Activated T-cell treated with anti-CD3 and anti-CD28 coated beads for 4 hours (primary cell): ENCODE results near the gene LRP1.

ENCODE experiments used
- DNase-seq: peaks from one replicate; pipeline ENCODE4 v3.0.0-alpha.2; 2020

Gene LRP1

DNA sequence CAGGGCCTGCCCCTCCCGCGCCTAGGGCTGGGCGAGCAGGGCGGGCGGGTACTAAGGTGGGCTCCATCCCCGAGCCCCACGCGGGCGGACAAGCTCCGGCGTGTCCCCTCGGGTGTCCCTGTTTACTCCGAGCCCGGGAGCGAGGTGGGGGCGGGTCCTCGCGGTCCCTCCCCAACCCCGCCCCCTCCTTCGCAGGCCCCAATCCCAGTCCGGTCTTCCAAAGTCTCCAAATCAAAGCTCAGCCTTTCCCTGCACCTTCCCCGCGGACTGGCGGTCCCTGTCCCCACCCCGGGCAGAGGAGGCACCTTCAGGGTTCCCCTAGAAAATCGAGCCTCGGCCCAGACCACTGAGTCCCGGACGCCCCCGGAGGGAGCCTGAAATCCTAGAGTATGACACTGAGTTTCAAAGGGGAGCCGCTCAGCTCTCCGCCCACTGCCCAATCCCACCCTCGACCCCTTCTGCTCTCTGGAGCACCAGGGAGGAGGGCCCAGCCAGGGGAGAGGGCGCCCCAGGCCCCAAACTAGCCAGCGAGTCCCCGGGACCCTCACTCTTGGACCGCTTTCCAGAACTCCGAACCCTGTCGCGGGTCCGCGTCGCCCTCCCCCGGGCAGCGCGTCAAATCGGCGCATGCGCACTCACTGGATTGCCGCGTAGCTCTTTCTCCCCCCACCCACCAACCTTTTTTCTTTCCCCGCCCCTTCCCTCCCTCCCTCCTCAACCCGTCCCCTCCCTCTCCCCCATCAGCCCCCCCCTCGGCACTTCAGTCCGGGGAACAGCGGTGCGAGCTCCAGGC, at the start of gene LRP1:
LRP1 (plus strand) TSS at position 758 of the 793 bp plus-strand sequence. CDS start 482 bp downstream, outside the sequence.
- peak; percentile 76 for DNase-seq

DNA sequence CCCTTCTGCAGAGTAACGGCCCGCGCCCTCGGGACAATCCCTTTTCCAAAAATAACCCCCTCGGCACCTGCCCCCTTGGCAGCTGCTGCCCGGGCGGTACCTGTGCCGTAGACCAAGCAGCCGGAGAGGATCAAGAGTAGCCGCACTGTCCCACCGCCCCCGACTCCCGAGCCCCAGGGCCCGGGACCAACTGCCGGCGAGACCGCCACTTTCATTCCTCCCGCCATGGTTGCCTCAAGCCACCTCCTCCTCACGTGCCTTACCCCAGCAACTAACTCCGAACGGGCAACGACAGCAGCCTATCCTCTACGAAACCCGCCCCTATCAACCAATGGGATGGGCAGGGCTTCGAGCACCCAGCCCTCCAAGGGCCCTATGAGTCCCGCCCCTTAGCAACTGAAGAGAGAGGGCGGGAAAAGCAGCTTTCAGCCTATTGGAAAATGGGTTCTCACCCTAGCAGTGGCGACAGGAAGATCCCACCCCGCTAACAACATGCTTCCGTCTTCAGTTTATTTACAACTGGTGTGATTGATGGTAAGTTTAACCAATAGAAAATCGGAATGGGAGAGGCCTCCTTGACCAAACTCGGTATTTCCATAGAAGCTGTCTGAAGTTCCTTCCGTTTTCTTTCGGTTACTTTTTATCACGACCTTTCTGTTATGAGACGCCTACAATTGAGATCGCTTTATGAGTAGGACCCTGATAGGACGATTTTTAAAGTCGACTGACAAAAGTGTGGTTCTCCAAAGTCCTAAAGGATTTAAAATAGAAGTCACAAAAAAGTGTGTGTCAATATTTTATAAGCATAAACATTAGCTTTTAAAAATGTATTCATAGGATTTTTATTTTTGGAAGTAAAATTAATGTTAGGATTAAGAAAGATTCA, 49.5 kb upstream of the LRP1 start, which contains the start of gene NEMP1:
NEMP1 (minus strand) TSS at position 273 of the 886 bp plus-strand sequence; CDS start at position 227, 46 bp downstream.
- peak; percentile 88 for DNase-seq

DNA sequence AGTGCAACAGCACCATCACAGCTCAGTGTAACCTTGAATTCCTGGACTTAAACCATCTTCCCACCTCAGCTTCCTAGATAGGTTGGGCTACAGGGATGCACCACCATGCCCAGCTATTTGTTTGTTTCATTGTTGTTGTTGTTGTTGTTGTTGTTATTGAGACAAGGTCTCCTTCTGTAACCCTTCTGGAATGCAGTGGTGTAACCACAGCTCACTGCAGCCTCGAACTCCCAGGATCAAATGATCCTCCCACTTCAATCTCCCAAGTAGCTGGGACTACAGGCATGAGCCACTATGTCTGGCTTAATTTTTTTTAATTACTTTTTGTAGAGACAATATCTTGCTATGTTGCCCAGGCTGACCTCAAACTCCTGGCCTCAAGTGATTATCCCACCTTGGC, 48.5 kb upstream of the LRP1 start:
- no peak for DNase-seq

DNA sequence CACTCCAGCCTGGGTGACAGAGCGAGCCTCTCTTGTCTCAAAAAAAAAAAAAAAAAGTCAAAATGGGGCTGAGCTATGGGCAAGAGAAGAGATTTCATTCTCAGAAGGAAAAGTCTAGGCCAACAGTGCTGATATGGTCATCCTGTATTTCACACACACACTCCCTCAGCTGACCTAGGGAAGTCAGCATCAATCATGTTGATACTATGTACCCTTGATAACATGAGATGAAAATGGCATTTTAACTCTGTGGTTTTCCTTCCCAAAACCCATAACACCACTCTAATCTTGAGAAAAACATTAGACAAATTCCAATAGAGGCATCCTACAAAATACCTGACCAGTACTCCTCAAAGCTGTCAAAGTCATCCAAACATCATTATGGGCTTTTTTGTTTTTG, 47.4 kb upstream of the LRP1 start:
- no peak for DNase-seq

DNA sequence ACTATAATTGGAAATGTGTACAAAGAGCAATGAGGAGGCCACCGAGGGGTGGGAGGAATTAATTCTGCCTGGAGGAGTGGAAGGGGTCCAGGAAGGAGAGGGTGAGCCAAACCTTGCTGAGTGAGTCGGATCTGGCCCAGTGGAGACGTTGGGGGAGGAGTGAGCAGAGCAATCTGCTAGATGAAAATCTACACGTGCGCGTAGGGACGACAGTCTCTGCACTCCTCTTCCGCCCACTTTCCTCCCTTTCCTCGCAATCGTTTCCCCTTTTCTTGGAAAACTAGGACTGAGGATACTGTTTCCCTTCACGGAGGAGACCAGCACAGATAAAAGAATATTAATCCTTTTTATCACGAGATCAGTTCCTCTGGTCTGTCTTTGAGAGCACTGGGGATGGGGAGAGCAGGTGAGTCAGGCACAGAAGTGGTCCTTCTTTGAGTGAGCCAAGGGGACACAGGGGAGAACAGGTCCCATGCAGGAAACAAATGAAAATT, 42.2 kb upstream of the LRP1 start:
- no peak for DNase-seq

DNA sequence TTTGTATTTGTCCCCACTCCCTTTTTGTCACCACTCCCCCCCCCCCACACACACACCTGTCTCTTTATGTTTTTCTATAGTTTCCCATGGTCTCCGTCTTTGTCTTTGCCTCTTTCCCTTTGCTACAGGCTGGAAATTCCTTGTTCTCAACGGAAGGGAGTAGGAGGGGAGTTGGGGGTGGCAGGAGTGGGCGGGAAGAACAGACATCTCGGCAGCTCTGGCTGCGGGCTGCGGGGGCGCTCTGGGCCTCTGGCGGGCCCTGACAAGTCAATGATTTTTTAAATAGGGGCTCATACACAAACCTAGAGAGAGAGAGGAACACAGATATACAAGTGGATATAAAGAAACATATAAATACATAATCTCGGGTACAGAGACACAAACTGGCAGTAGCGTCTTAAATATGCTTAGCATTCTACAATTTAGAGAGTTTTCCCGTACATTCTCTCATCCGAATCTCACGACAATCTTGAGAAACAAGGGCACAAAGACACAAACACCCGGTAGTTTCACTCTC, 41.7 kb upstream of the LRP1 start:
- peak; percentile 73 for DNase-seq

DNA sequence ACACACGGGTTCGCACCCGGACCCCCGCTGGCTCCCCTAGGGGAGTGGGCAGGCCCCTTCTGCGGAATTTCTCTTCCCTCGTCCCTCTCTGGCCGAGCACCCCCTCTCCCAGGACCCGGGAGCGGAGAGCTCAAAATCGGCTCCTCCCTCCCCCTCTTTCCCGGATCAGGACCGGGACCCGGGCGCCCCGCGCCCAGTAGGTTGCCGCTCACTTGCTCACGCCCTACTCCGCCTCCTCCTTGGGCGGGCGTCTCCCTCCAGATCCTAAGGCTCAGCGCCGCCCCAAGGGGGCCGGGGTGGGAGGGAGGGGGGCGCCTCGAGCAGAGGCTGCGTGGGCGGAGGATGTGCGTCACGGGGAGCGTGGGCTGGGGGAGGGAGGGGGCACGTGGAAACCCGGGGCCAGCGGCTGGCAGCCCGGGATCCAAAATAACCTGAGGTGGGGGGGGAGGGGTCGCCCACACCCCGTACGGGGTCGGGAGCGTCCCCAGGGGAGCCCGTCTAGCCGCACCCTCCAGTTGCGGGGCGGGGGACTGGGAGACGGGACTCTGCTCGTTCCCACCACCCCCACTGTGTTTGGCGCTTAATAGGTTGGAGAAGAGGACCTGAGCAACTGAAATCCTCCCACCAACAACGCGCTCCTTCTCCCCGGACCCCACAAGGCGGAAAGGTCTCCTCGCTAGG, 41.1 kb upstream of the LRP1 start:
- DNase-seq = peak; percentile 98

DNA sequence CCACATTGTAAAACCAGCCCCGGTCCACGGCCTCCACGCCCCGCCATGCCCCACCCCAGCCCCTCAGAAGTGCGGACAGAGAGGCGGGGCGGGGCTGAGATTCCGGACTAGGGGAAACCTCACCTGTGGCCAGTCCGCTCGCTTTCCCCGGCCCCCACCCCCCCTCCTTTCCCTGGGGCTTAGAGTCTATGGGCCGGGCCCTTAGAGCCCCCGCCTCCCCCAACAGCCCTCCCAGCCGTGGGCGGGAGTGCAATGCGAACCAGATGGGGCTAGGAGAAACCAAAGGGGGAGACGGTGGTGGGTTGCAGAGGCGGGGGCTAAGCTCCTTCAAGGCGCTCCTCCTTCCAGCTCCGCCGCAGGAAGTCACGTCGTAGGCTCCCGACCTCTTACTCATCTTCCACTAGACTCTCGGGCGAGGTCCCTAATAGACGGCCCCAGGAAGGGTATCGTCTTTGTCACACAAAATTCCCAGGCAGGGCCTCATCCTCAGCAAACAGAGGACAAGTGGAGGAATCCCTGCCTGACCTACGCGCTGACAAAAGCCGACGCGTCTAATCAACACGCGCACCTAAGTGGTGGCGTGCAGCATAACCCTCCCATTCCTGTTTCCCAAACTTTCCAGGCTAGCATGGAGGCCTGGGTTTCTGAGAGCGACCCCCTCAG, 40.5 kb upstream of the LRP1 start:
- peak; percentile 86 for DNase-seq

DNA sequence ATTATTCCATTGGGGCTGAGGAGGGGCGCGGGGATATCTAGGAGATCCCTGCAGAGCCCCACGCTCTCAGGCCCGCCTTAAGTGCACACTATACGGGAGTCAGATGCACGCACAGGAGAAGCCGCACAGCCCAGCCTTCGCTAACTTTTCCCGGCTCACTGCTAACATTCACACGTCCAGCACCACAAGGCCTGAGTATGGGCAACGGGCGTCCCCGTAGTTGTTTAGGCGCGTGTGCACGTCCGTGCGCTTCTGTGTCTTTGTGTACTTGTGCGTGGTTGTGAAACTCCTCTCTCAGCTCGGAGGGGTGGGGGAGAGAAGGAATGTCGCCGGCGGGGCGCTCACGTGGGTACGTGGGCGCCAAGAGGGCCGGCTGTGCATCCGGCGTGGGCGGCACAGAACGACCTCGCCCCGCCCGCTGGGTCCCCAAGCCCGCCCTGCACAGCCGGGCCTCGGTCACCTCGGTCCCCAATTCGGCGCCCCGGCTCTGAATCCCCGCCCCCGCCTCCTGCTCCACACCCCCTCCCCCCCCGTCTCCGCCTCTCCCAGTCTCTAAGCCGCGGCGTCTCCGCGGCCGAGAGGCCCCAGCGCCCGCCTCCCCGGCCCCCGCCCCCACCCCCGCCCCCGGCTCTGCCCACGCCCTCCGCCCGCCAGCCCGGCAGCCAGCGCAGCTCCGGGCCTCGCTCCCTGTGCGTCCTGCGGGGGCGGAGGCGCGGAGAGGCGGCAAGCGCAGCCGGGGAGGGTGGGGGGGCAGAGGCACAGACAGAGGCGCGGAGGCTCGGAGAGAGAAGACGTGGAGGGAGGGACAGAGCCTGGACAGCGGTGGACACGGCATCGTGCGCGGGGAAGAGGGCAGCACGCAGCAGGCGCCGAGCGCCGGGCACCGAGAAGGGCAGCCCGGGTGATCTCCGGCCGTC, 39.7 kb upstream of the LRP1 start, which contains the start of gene NAB2:
NAB2 (plus strand) TSS at position 761 of the 917 bp plus-strand sequence. CDS start 158 bp downstream, outside the sequence.
- peak; percentile 82 for DNase-seq

DNA sequence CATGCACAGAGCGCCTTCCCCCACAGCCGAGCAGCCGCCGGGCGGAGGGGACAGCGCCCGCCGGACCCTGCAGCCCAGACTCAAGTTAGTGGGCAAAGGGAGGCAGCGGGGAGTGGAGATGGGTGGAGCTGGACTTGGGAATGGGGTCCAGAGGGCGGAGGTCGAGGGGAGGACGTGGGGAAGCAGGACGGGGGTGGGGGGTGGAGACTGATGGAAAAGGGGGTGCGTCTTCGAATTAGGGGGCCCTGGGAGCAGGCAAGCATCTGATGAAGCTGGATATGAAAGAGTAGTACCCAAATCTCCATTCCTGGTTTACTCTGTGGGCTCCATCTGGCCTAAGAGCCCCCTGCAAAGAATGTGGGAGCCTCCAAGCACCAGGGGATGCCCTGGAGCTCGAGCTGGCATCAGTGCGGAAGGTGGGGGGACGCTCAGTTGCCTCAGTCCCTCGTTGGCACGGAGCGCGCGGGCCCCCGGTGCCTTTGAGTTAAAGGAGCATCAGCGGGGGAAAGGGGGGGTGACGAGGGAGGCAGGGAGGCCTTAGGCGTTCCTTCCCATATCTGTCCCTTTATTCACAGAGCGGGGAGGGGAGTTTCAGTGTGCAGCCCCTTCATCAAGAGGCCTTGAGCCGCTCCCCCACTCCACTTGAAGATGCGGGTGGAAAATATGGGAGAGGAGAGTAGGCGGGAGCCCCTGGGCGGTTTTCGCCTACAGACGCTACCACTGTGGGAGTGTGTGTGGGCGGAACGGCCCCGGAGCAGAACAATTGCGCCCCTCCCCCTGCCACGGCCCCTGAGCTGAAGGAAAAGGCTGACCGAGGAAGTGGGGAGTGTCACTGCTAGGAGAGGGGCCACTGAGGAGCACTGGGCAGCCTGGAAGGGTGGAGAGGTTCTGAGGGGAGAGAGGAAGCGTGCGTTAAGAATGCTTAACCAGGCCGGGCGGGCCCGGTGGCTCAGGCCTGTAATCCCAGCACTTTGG, 38.7 kb upstream of the LRP1 start:
- DNase-seq = peak; percentile 59

DNA sequence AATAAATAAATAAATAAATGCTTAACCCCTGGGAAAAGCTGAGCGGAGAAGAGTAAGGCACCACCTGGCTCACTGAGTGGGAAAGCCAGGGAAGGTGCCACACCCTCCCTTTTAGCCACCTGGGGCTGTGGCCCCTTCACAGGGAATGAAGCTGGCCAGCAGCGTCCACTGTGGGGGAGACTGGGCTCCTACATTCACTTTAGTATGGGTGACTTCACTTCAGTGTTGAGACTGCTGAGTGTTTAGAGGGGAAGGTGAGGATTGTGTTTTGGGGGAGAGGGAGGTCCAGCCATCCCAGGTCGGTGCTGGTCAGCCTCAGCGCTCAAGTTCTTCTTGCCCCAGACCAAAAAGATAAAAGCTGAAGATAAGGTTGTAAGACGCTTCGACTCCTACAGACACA, 37.8 kb upstream of the LRP1 start:
- no peak for DNase-seq

DNA sequence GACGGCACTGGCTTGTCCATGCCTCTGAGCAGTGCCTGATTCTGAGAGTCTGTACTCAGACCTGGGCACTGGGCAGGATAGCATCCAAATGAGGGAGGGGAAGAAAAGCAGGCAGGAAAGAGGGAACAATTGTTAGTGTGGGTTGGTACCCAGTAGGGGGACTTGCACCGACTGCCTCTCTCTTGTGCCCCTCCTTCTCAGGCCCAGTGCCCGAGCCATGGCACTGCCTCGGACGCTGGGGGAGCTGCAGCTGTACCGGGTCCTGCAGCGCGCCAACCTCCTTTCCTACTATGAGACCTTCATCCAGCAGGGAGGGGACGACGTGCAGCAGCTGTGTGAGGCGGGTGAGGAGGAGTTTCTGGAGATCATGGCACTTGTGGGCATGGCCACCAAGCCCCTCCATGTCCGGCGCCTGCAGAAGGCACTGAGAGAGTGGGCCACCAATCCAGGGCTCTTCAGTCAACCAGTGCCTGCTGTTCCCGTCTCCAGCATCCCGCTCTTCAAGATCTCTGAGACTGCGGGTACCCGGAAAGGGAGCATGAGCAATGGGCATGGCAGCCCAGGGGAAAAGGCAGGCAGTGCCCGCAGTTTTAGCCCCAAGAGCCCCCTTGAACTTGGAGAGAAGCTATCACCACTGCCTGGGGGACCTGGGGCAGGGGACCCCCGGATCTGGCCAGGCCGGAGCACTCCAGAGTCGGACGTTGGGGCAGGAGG, 37.2 kb upstream of the LRP1 start:
- DNase-seq = no peak

DNA sequence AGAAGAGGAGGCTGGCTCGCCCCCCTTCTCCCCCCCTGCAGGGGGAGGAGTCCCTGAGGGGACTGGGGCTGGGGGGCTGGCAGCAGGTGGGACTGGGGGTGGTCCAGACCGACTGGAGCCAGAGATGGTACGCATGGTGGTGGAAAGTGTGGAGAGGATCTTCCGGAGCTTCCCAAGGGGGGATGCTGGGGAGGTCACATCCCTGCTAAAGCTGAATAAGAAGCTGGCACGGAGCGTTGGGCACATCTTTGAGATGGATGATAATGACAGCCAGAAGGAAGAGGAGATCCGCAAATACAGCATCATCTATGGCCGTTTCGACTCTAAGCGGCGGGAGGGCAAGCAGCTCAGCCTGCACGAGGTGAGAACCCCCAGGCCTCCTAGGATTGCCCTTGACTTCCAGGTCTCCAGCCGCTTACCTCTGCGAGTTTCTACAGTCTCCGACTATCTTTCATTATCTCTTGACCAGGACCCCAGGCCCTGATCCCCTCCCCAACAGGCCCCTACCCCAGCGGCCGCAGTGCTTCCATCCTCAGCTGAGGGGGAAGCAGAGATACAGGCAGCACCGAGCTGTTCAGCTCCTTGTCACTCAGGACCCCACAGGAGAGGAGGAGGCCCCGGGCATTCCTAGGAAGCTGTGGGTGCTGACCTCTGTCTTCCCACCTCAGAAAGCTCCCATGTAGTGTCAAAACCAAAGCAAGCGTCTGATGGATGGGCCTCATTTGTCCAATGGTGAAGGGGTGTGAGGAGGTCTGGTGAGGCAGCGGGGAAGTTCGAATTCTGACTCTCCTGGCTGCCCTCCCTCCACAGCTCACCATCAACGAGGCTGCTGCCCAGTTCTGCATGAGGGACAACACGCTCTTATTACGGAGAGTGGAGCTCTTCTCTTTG, 36.4 kb upstream of the LRP1 start:
- DNase-seq = no peak

DNA sequence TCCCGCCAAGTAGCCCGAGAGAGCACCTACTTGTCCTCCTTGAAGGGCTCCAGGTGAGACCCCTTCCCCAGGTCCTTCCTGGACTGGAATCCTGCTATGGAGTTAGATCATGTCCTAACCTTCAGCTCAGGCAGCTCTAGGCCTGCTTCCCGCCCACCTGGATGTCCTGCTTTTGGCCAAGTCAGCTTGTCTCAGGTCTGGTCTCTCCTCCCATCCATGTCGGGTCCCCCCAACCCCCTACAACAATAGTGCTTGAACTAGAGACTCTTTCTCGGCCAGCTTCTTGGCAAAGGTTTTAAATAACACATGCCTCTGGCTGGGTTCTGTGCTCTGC, 35.8 kb upstream of the LRP1 start:
- DNase-seq = no peak

DNA sequence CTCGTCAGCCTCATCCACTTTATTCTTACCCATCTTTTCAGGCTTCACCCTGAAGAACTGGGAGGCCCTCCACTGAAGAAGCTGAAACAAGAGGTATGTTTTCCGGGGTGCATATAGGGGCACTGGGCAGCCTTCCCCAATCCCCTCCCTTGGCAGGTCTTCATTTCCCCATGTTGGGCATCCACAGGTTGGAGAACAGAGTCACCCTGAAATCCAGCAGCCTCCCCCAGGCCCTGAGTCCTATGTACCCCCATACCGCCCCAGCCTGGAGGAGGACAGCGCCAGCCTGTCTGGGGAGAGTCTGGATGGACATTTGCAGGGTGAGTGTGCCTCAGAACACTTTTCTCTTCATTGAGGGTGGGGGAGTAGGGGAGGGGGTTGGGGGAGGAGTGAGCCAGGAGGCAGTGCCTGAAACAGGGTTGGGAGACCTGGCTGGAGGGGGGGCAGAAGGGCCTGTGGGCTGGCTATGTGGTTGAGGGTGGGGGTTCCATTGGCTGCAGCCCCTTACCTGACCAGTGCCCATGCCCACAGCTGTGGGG, 35.3 kb upstream of the LRP1 start:
- DNase-seq = no peak

DNA sequence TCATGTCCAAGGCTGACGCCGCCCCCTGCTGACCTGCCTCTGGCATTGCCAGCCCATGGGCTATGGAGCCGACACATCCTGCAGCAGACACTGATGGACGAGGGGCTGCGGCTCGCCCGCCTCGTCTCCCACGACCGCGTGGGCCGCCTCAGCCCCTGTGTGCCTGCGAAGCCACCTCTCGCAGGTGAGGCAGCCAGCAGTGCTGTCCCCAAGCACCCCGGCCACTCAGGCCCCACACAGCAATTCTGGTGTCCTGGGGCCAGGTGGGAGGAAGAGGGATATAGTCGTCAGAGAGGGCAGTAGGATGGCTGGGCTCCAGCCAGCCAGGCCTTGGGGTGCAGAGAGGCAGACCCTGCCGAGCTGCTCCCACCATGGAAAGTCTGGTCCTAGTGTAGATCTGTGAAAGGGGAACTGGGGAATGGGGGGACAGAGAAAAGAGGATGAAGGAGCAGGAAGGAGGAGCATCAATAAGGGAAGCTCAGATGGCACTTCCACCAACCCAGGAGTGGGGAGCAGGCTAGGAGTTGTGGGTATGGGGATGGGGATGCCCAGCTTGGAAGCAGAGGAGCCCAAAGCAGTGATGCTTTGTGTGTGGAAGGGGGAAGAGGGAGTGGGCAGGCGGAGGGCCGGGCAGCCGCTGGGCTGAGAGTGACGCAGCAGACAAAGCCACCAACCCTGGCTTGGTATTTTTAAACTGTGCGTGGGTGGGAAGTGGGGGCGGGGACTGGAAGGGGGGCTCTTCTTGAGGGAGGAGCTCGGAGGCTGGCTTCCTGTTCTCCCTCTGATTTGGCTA, 34.7 kb upstream of the LRP1 start:
- peak; percentile 83 for DNase-seq
